Measurements from ENCODE around the gene RS1. TPM values are rescaled to one million over a fixed set of nuclear protein-coding genes. Genes with fewer than 3 reads are reported as not detected.

RS1 gene
- total and polyA plus RNA-seq, 8 donors = 0.15 to 5.2 (median 0.25) TPM

- Histone ChIP-seq H3K9me3 (no peaks in the 10 kb centered on the region), H3K4me1 (no peaks in the 10 kb centered on the region), H3K36me3 (no peaks in the 10 kb centered on the region), H3K4me3 (no peak overlapping the region), H3K27me3 (no peaks in the 10 kb centered on the region), H3K27ac (no peak overlapping the region)
- ATAC-seq (no peak), DNase-seq (no peak)
- intact Hi-C loops (cut with DNase I) = no loop called here
- TF ChIP-seq, protein P1, sequence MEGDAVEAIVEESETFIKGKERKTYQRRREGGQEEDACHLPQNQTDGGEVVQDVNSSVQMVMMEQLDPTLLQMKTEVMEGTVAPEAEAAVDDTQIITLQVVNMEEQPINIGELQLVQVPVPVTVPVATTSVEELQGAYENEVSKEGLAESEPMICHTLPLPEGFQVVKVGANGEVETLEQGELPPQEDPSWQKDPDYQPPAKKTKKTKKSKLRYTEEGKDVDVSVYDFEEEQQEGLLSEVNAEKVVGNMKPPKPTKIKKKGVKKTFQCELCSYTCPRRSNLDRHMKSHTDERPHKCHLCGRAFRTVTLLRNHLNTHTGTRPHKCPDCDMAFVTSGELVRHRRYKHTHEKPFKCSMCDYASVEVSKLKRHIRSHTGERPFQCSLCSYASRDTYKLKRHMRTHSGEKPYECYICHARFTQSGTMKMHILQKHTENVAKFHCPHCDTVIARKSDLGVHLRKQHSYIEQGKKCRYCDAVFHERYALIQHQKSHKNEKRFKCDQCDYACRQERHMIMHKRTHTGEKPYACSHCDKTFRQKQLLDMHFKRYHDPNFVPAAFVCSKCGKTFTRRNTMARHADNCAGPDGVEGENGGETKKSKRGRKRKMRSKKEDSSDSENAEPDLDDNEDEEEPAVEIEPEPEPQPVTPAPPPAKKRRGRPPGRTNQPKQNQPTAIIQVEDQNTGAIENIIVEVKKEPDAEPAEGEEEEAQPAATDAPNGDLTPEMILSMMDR (IDR thresholded peaks at IDR 0.05) = no peak
Measured at GRCh38 chrX:18594079-18594478, 77.8 kb downstream of the RS1 start.

GRCh38 chrX:18591834-18592233 lies 80.1 kb downstream of the RS1 start:
- H3K9me3 ChIP-seq = no peaks in the 10 kb centered on the region
- no peaks in the 10 kb centered on the region for H3K4me1 ChIP-seq
- peaks cover 0 to 4% of the 10 kb centered on the region in 2 donors for H3K36me3 ChIP-seq
- TF ChIP-seq, protein P1 (IDR thresholded peaks at IDR 0.05) = no peak
- ATAC-seq (no peak), DNase-seq (no peak)
- intact Hi-C loops (cut with DNase I) = no loop called here
- no peak overlapping the region for H3K27ac ChIP-seq
- H3K27me3 ChIP-seq = no peaks in the 10 kb centered on the region
- no peak overlapping the region for H3K4me3 ChIP-seq

Other genes with a start within 250 kb of the RS1 start
- 10 to 100 TPM; 27.1 to 37.6 TPM for gene CDKL5, start 246.5 kb downstream of the RS1 start, total RNA-seq
- gene CDKL5, start 246.5 kb downstream of the RS1 start, polyA plus RNA-seq (ENCODE audit: insufficient read length in 6 of 6) = 10 to 100 TPM; 10.6 to 13.2 (median 12.6) TPM
- under 1 TPM; 0.42 to 0.50 TPM for gene PPEF1, start 35.5 kb upstream of the RS1 start, total RNA-seq
- 1 to 10 TPM in 1 of 6 donors, under 1 TPM in 5; 0.31 to 1.0 (median 0.77) TPM for gene PPEF1, start 35.5 kb upstream of the RS1 start, polyA plus RNA-seq (ENCODE audit: insufficient read length in 6 of 6)

All from left lung (tissue), 10 donors.